Upper lobe of left lung (tissue), 4 donors: ENCODE results near the gene PGBD2.

Experiments used
- POLR2A ChIP-seq, 4 donors: fragments of 450-650 bp; IDR thresholded peaks; one replicate each; pipeline ENCODE4 v1.5.1; 2016 to 2017; ENCODE audit warnings: antibody characterized with exemption in 4 of 4, mild to moderate bottlenecking in 2 of 4
- TF ChIP-seq, protein P1 (sequence below), 6 experiments: fragments of 450-650 bp in 4 of 6; fragments of 200-600 bp in 2 of 6; sonication (generic) in 2 of 6; IDR thresholded peaks; one replicate each; pipeline ENCODE4 v1.5.1; 2016 to 2019; ENCODE audit warnings: antibody characterized with exemption in 6 of 6

DNA sequence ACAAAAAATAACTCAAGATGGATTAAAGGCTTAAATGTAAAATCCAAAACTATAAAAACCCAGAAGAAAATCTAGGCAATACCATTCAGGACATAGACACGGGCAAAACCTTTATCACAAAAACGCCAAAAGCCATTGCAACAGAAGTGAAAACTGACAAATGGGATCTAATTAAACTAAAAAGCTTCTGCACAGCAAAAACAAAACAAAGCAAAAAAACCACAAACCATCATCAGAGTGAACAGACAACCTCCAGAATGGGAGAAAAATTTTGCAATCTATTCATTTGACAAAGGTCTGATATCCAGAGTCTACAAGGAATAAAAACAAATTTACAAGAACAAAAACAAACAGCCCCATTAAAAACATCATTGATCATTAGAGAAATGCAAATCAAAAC is 4.5 kb upstream of the PGBD2 start:
- TF ChIP-seq, protein P1, sequence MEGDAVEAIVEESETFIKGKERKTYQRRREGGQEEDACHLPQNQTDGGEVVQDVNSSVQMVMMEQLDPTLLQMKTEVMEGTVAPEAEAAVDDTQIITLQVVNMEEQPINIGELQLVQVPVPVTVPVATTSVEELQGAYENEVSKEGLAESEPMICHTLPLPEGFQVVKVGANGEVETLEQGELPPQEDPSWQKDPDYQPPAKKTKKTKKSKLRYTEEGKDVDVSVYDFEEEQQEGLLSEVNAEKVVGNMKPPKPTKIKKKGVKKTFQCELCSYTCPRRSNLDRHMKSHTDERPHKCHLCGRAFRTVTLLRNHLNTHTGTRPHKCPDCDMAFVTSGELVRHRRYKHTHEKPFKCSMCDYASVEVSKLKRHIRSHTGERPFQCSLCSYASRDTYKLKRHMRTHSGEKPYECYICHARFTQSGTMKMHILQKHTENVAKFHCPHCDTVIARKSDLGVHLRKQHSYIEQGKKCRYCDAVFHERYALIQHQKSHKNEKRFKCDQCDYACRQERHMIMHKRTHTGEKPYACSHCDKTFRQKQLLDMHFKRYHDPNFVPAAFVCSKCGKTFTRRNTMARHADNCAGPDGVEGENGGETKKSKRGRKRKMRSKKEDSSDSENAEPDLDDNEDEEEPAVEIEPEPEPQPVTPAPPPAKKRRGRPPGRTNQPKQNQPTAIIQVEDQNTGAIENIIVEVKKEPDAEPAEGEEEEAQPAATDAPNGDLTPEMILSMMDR (IDR thresholded peaks at IDR 0.05), result no peak
- no peak for TF ChIP-seq POLR2A (IDR thresholded peaks at IDR 0.05)
